PC-3 (cell line): ENCODE data around the gene RERE. TPM values are rescaled to one million over a fixed set of nuclear protein-coding genes. Genes with fewer than 3 reads are reported as not detected.

Experiments
- ATAC-seq: fragments of 200-7000 bp; cut with Tn5 transposase; 2 replicates; pipeline ENCODE4 v1.9.1; 2020; ENCODE audit warnings: mild to moderate bottlenecking, moderate library complexity
- BruUV-seq: library from RNA; stranded (reverse); fragments of 400-500 nt; replicated peaks from 2 replicates; lab custom pipeline; 2021; lab: Mats Ljungman, UMichigan
- CTCF ChIA-PET: fragments of 300-600 bp; sonication (Branson Sonifier 250); formaldehyde crosslinking; loops from one replicate; lab custom pipeline; 2022; ENCODE audit warnings: antibody characterized with exemption; lab: Charles Lee
- POLR2A ChIA-PET: fragments of 300-600 bp; sonication (Branson Sonifier 250); formaldehyde crosslinking; loops from one replicate; lab custom pipeline; 2022; ENCODE audit warnings: antibody characterized with exemption; ENCODE audit not compliant: unreplicated experiment; lab: Charles Lee
- DNase-seq: peaks from one replicate; pipeline ENCODE4 v3.0.0-alpha.2; 2015
- H2AFZ ChIP-seq: fragments of 300-600 bp; sonication (generic); 2 replicates; pipeline ENCODE4 v1.6.0; 2016; ENCODE audit warnings: antibody characterized with exemption, low read length
- H3F3A ChIP-seq: fragments of 300-600 bp; sonication (generic); one replicate; pipeline ENCODE4 v1.6.0; 2017; ENCODE audit warnings: antibody characterized with exemption, low read length, control low read depth, mild to moderate bottlenecking; ENCODE audit not compliant: unreplicated experiment
- H3K27ac ChIP-seq: fragments of 300-600 bp; sonication (generic); 2 replicates; pipeline ENCODE4 v1.5.1; 2016; ENCODE audit warnings: mild to moderate bottlenecking, low read length
- H3K27me3 ChIP-seq: fragments of 300-600 bp; sonication (generic); 2 replicates; pipeline ENCODE4 v1.6.1; 2016; ENCODE audit warnings: low read length, mixed read lengths
- H3K36me3 ChIP-seq: fragments of 300-600 bp; sonication (generic); 2 replicates; pipeline ENCODE4 v1.6.1; 2016; ENCODE audit warnings: low read depth, mixed run types, low read length, mixed read lengths
- H3K4me1 ChIP-seq: fragments of 300-600 bp; sonication (generic); 2 replicates; pipeline ENCODE4 v1.5.1; 2016; ENCODE audit warnings: low read length; ENCODE audit not compliant: insufficient read depth
- H3K4me2 ChIP-seq: fragments of 300-600 bp; sonication (generic); 2 replicates; pipeline ENCODE4 v1.6.0; 2016; ENCODE audit warnings: low read length
- H3K4me3 ChIP-seq: fragments of 300-600 bp; sonication (generic); 2 replicates; pipeline ENCODE4 v1.5.1; 2016; ENCODE audit warnings: mild to moderate bottlenecking, low read length, mixed read lengths
- H3K79me2 ChIP-seq: fragments of 300-600 bp; sonication (generic); 2 replicates; pipeline ENCODE4 v1.6.1; 2017; ENCODE audit warnings: low read length, mixed read lengths
- H3K9ac ChIP-seq: fragments of 300-600 bp; sonication (generic); 2 replicates; pipeline ENCODE4 v1.6.0; 2016; ENCODE audit warnings: mild to moderate bottlenecking, low read length
- H3K9me2 ChIP-seq: fragments of 300-600 bp; sonication (generic); replicated peaks from 2 replicates; pipeline ENCODE4 v1.6.1; 2016; ENCODE audit warnings: mixed run types, low read length, mixed read lengths
- H3K9me3 ChIP-seq: fragments of 300-600 bp; sonication (generic); 2 replicates; pipeline ENCODE4 v1.6.1; 2016; ENCODE audit warnings: low read length, mixed read lengths
- H4K20me1 ChIP-seq: fragments of 300-600 bp; sonication (generic); 2 replicates; pipeline ENCODE4 v1.6.1; 2016; ENCODE audit warnings: low read length, mixed read lengths
- EZH2 ChIP-seq: fragments of 300-600 bp; sonication (generic); IDR thresholded peaks from one replicate; pipeline ENCODE4 v1.6.1; 2017; ENCODE audit warnings: antibody characterized with exemption, mild to moderate bottlenecking, low read length; ENCODE audit not compliant: unreplicated experiment
- EZH2phosphoT487 ChIP-seq: fragments of 300-600 bp; sonication (generic); IDR thresholded peaks from 2 replicates; pipeline ENCODE4 v1.6.1; 2018; ENCODE audit warnings: mild to moderate bottlenecking, antibody characterized with exemption, low read length, borderline replicate concordance
- intact Hi-C: fragments of 100-400 bp; cut with micrococcal nuclease; formaldehyde crosslinking; loops from 2 replicates; pipeline ENCODE4 v1.9.0; 2023
- total RNA-seq: library from RNA; depleted of rRNA; stranded (reverse); fragments of >200 nt; gene quantifications from 2 replicates; pipeline ENCODE4 v1.2.3, GENCODE V29; 2014
- TF ChIP-seq, protein P1 (sequence below): fragments of 300-600 bp; sonication (generic); conservative IDR thresholded peaks from 2 replicates; pipeline ENCODE4 v1.5.1; 2017; ENCODE audit warnings: antibody characterized with exemption, low read depth, mild to moderate bottlenecking, low read length

The RERE gene
- total RNA-seq, 1 experiment from 2014 or later = 24.2 TPM

DNA sequence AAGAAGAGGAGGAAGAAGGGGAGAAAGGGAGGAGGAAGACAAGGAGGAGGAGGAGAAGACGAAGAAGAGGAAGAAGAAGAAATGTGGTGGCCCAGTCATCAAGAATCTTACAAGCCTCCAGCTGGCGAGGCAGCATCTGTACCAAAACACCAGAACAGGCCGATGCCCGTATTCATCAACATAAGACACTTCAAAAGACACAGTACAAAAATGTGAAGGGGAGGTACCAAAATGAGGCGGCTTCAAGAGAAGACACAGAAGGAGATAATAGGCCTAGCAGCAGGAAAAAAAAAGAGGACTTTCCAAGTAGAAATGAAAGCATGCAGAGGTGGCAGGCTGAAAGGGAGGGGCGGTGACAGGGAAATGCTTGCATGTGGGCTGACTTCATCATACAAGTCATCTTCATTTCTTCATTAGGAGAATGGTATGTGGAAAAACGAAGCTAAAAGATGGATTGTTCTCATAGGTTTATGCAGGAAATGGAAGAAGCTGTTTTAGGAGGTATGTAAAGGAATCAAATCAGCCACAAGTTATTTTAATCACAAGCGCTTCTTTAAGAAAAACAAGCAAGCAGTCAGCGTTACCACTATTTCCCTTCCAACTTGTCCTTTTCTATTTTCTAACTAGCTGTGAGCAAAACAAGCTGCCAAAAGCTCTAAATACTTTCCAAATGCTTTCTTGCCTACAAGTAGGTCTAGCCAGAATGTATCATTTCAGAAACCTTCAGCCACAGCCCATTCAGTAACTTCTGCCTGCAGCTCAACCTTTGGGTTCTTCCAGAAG lies 307.2 kb downstream of the RERE start:
- intact Hi-C loops = no loop called here
- ChIA-PET CTCF (no interaction called here), POLR2A (no interaction called here)
- H3K36me3 ChIP-seq = no peaks in the 10 kb centered on the region; the same call in 1 of the 2 replicates
- H3K9ac ChIP-seq = no peak overlapping the region
- no peaks in the 10 kb centered on the region for H4K20me1 ChIP-seq
- no peak overlapping the region for H2AFZ ChIP-seq
- no peak for DNase-seq
- no TSS peak for BruUV-seq
- H3K4me1 ChIP-seq = no peaks in the 10 kb centered on the region
- TF ChIP-seq EZH2phosphoT487 = no peak
- no peak for TF ChIP-seq EZH2
- TF ChIP-seq, protein P1, sequence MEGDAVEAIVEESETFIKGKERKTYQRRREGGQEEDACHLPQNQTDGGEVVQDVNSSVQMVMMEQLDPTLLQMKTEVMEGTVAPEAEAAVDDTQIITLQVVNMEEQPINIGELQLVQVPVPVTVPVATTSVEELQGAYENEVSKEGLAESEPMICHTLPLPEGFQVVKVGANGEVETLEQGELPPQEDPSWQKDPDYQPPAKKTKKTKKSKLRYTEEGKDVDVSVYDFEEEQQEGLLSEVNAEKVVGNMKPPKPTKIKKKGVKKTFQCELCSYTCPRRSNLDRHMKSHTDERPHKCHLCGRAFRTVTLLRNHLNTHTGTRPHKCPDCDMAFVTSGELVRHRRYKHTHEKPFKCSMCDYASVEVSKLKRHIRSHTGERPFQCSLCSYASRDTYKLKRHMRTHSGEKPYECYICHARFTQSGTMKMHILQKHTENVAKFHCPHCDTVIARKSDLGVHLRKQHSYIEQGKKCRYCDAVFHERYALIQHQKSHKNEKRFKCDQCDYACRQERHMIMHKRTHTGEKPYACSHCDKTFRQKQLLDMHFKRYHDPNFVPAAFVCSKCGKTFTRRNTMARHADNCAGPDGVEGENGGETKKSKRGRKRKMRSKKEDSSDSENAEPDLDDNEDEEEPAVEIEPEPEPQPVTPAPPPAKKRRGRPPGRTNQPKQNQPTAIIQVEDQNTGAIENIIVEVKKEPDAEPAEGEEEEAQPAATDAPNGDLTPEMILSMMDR = no peak
- H3K4me2 ChIP-seq = no peak overlapping the region
- no peaks in the 10 kb centered on the region for H3K9me2 ChIP-seq
- H3K4me3 ChIP-seq = no peak overlapping the region
- no peak for ATAC-seq
- no peaks in the 10 kb centered on the region for H3K79me2 ChIP-seq
- no peaks in the 10 kb centered on the region for H3F3A ChIP-seq
- no peaks in the 10 kb centered on the region for H3K27me3 ChIP-seq
- H3K27ac ChIP-seq = no peak overlapping the region
- H3K9me3 ChIP-seq = no peaks in the 10 kb centered on the region

- H3K9me3 ChIP-seq = no peaks in the 10 kb centered on the region
- H4K20me1 ChIP-seq = no peaks in the 10 kb centered on the region
- H3K9ac ChIP-seq = no peak overlapping the region
- no TSS peak for BruUV-seq
- no peak overlapping the region for H3K4me2 ChIP-seq
- intact Hi-C loops = no loop called here
- no peaks in the 10 kb centered on the region for H3F3A ChIP-seq
- DNase-seq = no peak
- POLR2A ChIA-PET = no interaction called here
- no peaks in the 10 kb centered on the region for H3K79me2 ChIP-seq
- H3K9me2 ChIP-seq = no peaks in the 10 kb centered on the region
- H3K4me1 ChIP-seq = no peaks in the 10 kb centered on the region
- H2AFZ ChIP-seq = no peak overlapping the region
- ATAC-seq = no peak
- no peak overlapping the region for H3K27ac ChIP-seq
- no peak overlapping the region for H3K4me3 ChIP-seq
- CTCF ChIA-PET = no interaction called here
- H3K36me3 ChIP-seq = no peaks in the 10 kb centered on the region; the same call in 1 of the 2 replicates
- TF ChIP-seq EZH2phosphoT487 = no peak
- TF ChIP-seq, protein P1 = no peak
- TF ChIP-seq EZH2 = no peak
- no peaks in the 10 kb centered on the region for H3K27me3 ChIP-seq
Observed at GRCh38 chr1:8509579-8509978, 307.9 kb downstream of the RERE start.

GRCh38 chr1:8506995-8507615 lies 310.3 kb downstream of the RERE start:
- H3K4me1 ChIP-seq = no peaks in the 10 kb centered on the region
- H2AFZ ChIP-seq = no peak overlapping the region
- H3K4me2 ChIP-seq = no peak overlapping the region
- no peaks in the 10 kb centered on the region for H3F3A ChIP-seq
- ATAC-seq (no peak), DNase-seq (no peak)
- no peaks in the 10 kb centered on the region for H3K9me3 ChIP-seq
- CTCF ChIA-PET = no interaction called here
- no peaks in the 10 kb centered on the region for H3K9me2 ChIP-seq
- H3K27me3 ChIP-seq = no peaks in the 10 kb centered on the region
- no peaks in the 10 kb centered on the region for H4K20me1 ChIP-seq
- intact Hi-C loops = no loop called here
- H3K79me2 ChIP-seq = no peaks in the 10 kb centered on the region
- H3K4me3 ChIP-seq = no peak overlapping the region
- BruUV-seq = no TSS peak
- no peaks in the 10 kb centered on the region; the same call in 1 of the 2 replicates for H3K36me3 ChIP-seq
- no peak overlapping the region for H3K27ac ChIP-seq
- TF ChIP-seq, protein P1 = no peak
- TF ChIP-seq EZH2phosphoT487 (no peak), EZH2 (no peak)
- POLR2A ChIA-PET = no interaction called here
- H3K9ac ChIP-seq = no peak overlapping the region
